Esophagus squamous epithelium (tissue), 5 donors: ENCODE measurements around the gene ZNF211. TPM values are rescaled to one million over a fixed set of nuclear protein-coding genes. Genes with fewer than 3 reads are reported as not detected.

Experiments
- DNase-seq: peaks from one replicate; lab custom pipeline; 2025; lab: John Stamatoyannopoulos, UW
- H3K27ac ChIP-seq, 4 donors: fragments of 200-600 bp; sonication (generic); one replicate each; pipeline ENCODE4 v1.5.1; 2016 to 2019; ENCODE audit warnings: mild to moderate bottlenecking in 1 of 4
- H3K27me3 ChIP-seq, 4 donors: fragments of 200-600 bp; sonication (generic); 1 replicate in 3 of 4; 2 replicates in 1 of 4; pipeline versions ENCODE4 v1.5.1 to v1.6.0; 2017 to 2021; ENCODE audit warnings: antibody characterized with exemption in 1 of 4
- H3K36me3 ChIP-seq, 3 donors: fragments of 200-600 bp; sonication (generic); one replicate each; pipeline ENCODE4 v1.5.1; 2016 to 2019
- H3K4me1 ChIP-seq, 3 donors: fragments of 200-600 bp; sonication (generic); one replicate each; pipeline ENCODE4 v1.5.1; 2017 to 2019
- H3K4me3 ChIP-seq, 4 donors: fragments of 200-600 bp; sonication (generic); 1 replicate in 3 of 4; 2 replicates in 1 of 4; pipeline ENCODE4 v1.5.1; 2016 to 2019; ENCODE audit warnings: mild to moderate bottlenecking in 2 of 4, moderate library complexity in 1 of 4
- H3K9me3 ChIP-seq, 3 donors: fragments of 200-600 bp; sonication (generic); one replicate each; pipeline ENCODE4 v1.5.1; 2016 to 2019
- CTCF ChIP-seq, 6 experiments: fragments of 450-650 bp in 4 of 6; fragments of 200-600 bp in 2 of 6; sonication (generic) in 2 of 6; IDR thresholded peaks; one replicate each; pipeline ENCODE4 v1.5.1; 2016 to 2019; ENCODE audit warnings: antibody characterized with exemption in 6 of 6, mild to moderate bottlenecking in 4 of 6, moderate library complexity in 4 of 6
- POLR2A ChIP-seq, 4 donors: fragments of 450-650 bp; IDR thresholded peaks; one replicate each; pipeline ENCODE4 v1.6.1; 2017; ENCODE audit warnings: antibody characterized with exemption in 4 of 4, mild to moderate bottlenecking in 4 of 4, moderate library complexity in 3 of 4
- WGBS, 2 donors: methylation state at CpG; one replicate each; pipeline ENCODE4 v1.1.5; 2018; 5-methylcytosine and 5-hydroxymethylcytosine counted together
- intact Hi-C: fragments of 100-400 bp; cut with DNase I; formaldehyde crosslinking; loops from one replicate; pipeline ENCODE4 v1.15.0; 2022
- total RNA-seq, 4 donors: library from RNA; depleted of rRNA; stranded (reverse); fragments of >200 nt; gene quantifications; one replicate each; pipeline ENCODE4 v1.1.0, GENCODE V29; 2016
- donor health status: DM: yes; HTN: yes; CAD: no.

ZNF211 gene
- total RNA-seq, 4 donors from 2014 or later, result 2.9 to 7.7 (median 5.9) TPM

GRCh38 chr19:57668635-57669034 is 35.7 kb downstream of the ZNF211 start, which contains the start of gene ZSCAN4:
ZSCAN4 (plus strand) TSS chr19:57668935; CDS start chr19:57676146, 7,211 bp downstream.
- TF ChIP-seq POLR2A (IDR thresholded peaks at IDR 0.05), result no peak
- no peak for TF ChIP-seq CTCF (IDR thresholded peaks at IDR 0.05)
- Histone ChIP-seq H3K36me3 (no peaks in the 10 kb centered on the region), H3K27ac (no peak within 1 kb of the TSS), H3K4me1 (peaks cover 0 to 22% (median 7%) of the 10 kb centered on the region in 3 donors), H3K9me3 (no peaks in the 10 kb centered on the region), H3K27me3 (peaks cover 0 to 18% (median 0%) of the 10 kb centered on the region in 4 donors), H3K4me3 (no peak within 1 kb of the TSS)
- 84 to 97% methylated on average over 2 of the region's 2 CpGs for WGBS, 2 donors
- DNase-seq, result no peak
- intact Hi-C loops, result no loop called here

GRCh38 chr19:57671124-57671895 is 38.3 kb downstream of the ZNF211 start:
- Histone ChIP-seq H3K27me3 (peaks cover 0 to 6% (median 0%) of the 10 kb centered on the region in 4 donors), H3K4me1 (no peaks in the 10 kb centered on the region), H3K27ac (no peak overlapping the region), H3K4me3 (no peak overlapping the region), H3K9me3 (peaks cover 0 to 5% (median 0%) of the 10 kb centered on the region in 3 donors), H3K36me3 (no peaks in the 10 kb centered on the region)
- no peak for DNase-seq
- TF ChIP-seq POLR2A (IDR thresholded peaks at IDR 0.05), result no peak
- no peak for TF ChIP-seq CTCF (IDR thresholded peaks at IDR 0.05)
- intact Hi-C loops, result no loop called here
- 55 to 61% methylated on average over 7 of the region's 7 CpGs for WGBS, 2 donors

GRCh38 chr19:57672466-57672865 is 39.5 kb downstream of the ZNF211 start:
- 73 to 75% methylated on average over 4 of the region's 4 CpGs for WGBS, 2 donors
- Histone ChIP-seq H3K27me3 (peaks cover 0 to under 1% (median 0%) of the 10 kb centered on the region in 4 donors), H3K36me3 (no peaks in the 10 kb centered on the region), H3K4me1 (no peaks in the 10 kb centered on the region), H3K27ac (no peak overlapping the region), H3K9me3 (peaks cover 0 to 5% (median 0%) of the 10 kb centered on the region in 3 donors), H3K4me3 (no peak overlapping the region)
- DNase-seq, result no peak
- no peak for TF ChIP-seq POLR2A (IDR thresholded peaks at IDR 0.05)
- TF ChIP-seq CTCF (IDR thresholded peaks at IDR 0.05), result no peak
- intact Hi-C loops, result no loop called here

- no peaks in the 10 kb centered on the region for H3K4me1 ChIP-seq
- peaks cover 0 to 15% (median 0%) of the 10 kb centered on the region in 4 donors for H3K27me3 ChIP-seq
- 63 to 70% methylated on average over 2 of the region's 2 CpGs for WGBS, 2 donors
- no peaks in the 10 kb centered on the region for H3K36me3 ChIP-seq
- intact Hi-C loops, result no loop called here
- no peak for TF ChIP-seq POLR2A (IDR thresholded peaks at IDR 0.05)
- no peak for TF ChIP-seq CTCF (IDR thresholded peaks at IDR 0.05)
- no peak overlapping the region for H3K27ac ChIP-seq
- no peak for DNase-seq
- no peak overlapping the region for H3K4me3 ChIP-seq
- peaks cover 0 to 5% (median 0%) of the 10 kb centered on the region in 3 donors for H3K9me3 ChIP-seq
Observed at GRCh38 chr19:57675881-57676280, 42.9 kb downstream of the ZNF211 start.

GRCh38 chr19:57682226-57682766 is 49.3 kb downstream of the ZNF211 start:
- intact Hi-C loops, result no loop called here
- Histone ChIP-seq H3K27ac (peak overlapping the region; percentile 32 to 80 (median 70)), H3K36me3 (peaks cover 18 to 44% (median 30%) of the 10 kb centered on the region in 3 donors), H3K4me3 (peak overlapping the region; percentile 59 to 99 (median 94)), H3K27me3 (peaks cover 0 to 15% (median 0%) of the 10 kb centered on the region in 4 donors), H3K4me1 (peaks cover 7 to 22% (median 9%) of the 10 kb centered on the region in 3 donors), H3K9me3 (peaks cover 11 to 47% (median 42%) of the 10 kb centered on the region in 3 donors)
- no peak for DNase-seq
- 11% methylated on average over 7 to 9 of the region's 19 CpGs for WGBS, 2 donors
- TF ChIP-seq CTCF (IDR thresholded peaks at IDR 0.05) (no peak), POLR2A (IDR thresholded peaks at IDR 0.05) (no peak)
